SK-N-SH (cell line): Measurements from ENCODE around the gene ZNF605. TPM values are rescaled to one million over a fixed set of nuclear protein-coding genes. Genes with fewer than 3 reads are reported as not detected.

Experiments used
- CTCF ChIA-PET: fragments of 300-600, 350-600 bp; formaldehyde crosslinking; extraction: SDS; loops from one replicate; lab custom pipeline; 2021; lab: Yijun Ruan, JAX
- POLR2A ChIA-PET: fragments of 350-600 bp; sonication (Branson Sonifier 250); formaldehyde crosslinking; extraction: SDS; loops from one replicate; lab custom pipeline; 2020; ENCODE audit warnings: antibody characterized with exemption, inconsistent platforms; lab: Yijun Ruan, JAX
- DNase-seq: peaks from one replicate; pipeline ENCODE4 v3.0.0; 2012
- H2AFZ ChIP-seq: fragments of 200-600 bp; sonication (generic); 2 replicates; pipeline ENCODE4 v1.8.1; 2016; ENCODE audit warnings: antibody characterized with exemption, mild to moderate bottlenecking, low read depth
- H3F3A ChIP-seq: fragments of 200-600 bp; sonication (generic); replicated peaks from 2 replicates; pipeline ENCODE3; 2016; ENCODE audit warnings: antibody characterized with exemption, mild to moderate bottlenecking; ENCODE audit not compliant: insufficient read depth
- H3K27ac ChIP-seq, 2 experiments: fragments of 200-500 bp in 1 of 2; fragments of 200-600 bp in 1 of 2; sonication (Bioruptor generic) in 1 of 2; sonication (generic), shearing (Covaris generic) in 1 of 2; 2 replicates each; pipeline versions ENCODE4 v1.5.1 to v1.6.1; 2014 to 2016; ENCODE audit warnings: low read depth in 2 of 2, inconsistent platforms in 1 of 2, low read length in 1 of 2, mild to moderate bottlenecking in 1 of 2, mixed read lengths in 1 of 2
- H3K27me3 ChIP-seq: fragments of 200-600 bp; sonication (generic), shearing (Covaris generic); 2 replicates; pipeline ENCODE4 v1.6.1; 2016; ENCODE audit warnings: mixed run types; ENCODE audit not compliant: insufficient read depth
- H3K36me3 ChIP-seq, 2 experiments: fragments of 200-500 bp in 1 of 2; fragments of 200-600 bp in 1 of 2; sonication (Bioruptor generic) in 1 of 2; sonication (generic) in 1 of 2; replicated peaks in 1 of 2; 2 replicates each; pipeline versions ENCODE3 to v1.5.1; 2014 to 2016; ENCODE audit warnings: low read length in 1 of 2, mild to moderate bottlenecking in 1 of 2; ENCODE audit not compliant: insufficient read depth in 2 of 2, control insufficient read depth in 1 of 2
- H3K4me1 ChIP-seq, 2 experiments: fragments of 200-500 bp in 1 of 2; fragments of 200-600 bp in 1 of 2; sonication (Bioruptor generic) in 1 of 2; sonication (generic), shearing (Covaris generic) in 1 of 2; 2 replicates each; pipeline versions ENCODE4 v1.5.1 to v1.6.1; 2014 to 2016; ENCODE audit warnings: low read depth in 1 of 2, low read length in 1 of 2, mixed run types in 1 of 2; ENCODE audit not compliant: insufficient read depth in 2 of 2, control insufficient read depth in 1 of 2
- H3K4me2 ChIP-seq: fragments of 200-600 bp; sonication (generic), shearing (Covaris generic); 2 replicates; pipeline ENCODE4 v1.6.1; 2017; ENCODE audit warnings: mixed run types
- H3K4me3 ChIP-seq, 2 experiments: fragments of 200-500 bp in 1 of 2; fragments of 200-600 bp in 1 of 2; sonication (Bioruptor generic) in 1 of 2; sonication (generic), shearing (Covaris generic) in 1 of 2; 2 replicates each; pipeline versions ENCODE4 v1.5.1 to v1.8.1; 2014 to 2016; ENCODE audit warnings: low read depth in 2 of 2, inconsistent platforms in 1 of 2, low read length in 1 of 2, mild to moderate bottlenecking in 1 of 2, mixed read lengths in 1 of 2, moderate library complexity in 1 of 2
- H3K79me2 ChIP-seq: fragments of 200-600 bp; sonication (generic); 2 replicates; pipeline ENCODE4 v1.8.1; 2017; ENCODE audit warnings: mild to moderate bottlenecking; ENCODE audit not compliant: insufficient read depth
- H3K9ac ChIP-seq: fragments of 200-600 bp; sonication (generic); 2 replicates; pipeline ENCODE4 v1.6.1; 2017; ENCODE audit warnings: mixed run types
- H3K9me2 ChIP-seq: fragments of 200-600 bp; sonication (generic); 2 replicates; pipeline ENCODE4 v1.6.1; 2017; ENCODE audit warnings: mixed run types
- H3K9me3 ChIP-seq: fragments of 200-600 bp; sonication (generic); 2 replicates; pipeline ENCODE4 v1.6.1; 2017; ENCODE audit warnings: mixed run types, mild to moderate bottlenecking, moderate library complexity
- H4K20me1 ChIP-seq: fragments of 200-600 bp; sonication (generic); 2 replicates; pipeline ENCODE4 v1.6.1; 2017; ENCODE audit warnings: mild to moderate bottlenecking, mixed run types; ENCODE audit not compliant: insufficient read depth
- ELF1 ChIP-seq: IDR thresholded peaks from 2 replicates; pipeline ENCODE4 v1.4.0; 2012
- EP300 ChIP-seq, 2 experiments: IDR thresholded peaks; 2 replicates each; pipeline versions ENCODE4 v1.4.0 to v1.6.1; 2012; ENCODE audit warnings: borderline replicate concordance in 1 of 2, low read depth in 1 of 2, low read length in 1 of 2
- EZH2phosphoT487 ChIP-seq: fragments of 200-600 bp; sonication (generic); IDR thresholded peaks from 2 replicates; pipeline ENCODE4 v1.6.1; 2017; ENCODE audit warnings: low read depth, mixed run types, mild to moderate bottlenecking, antibody characterized with exemption, moderate library complexity, borderline replicate concordance
- FOXJ3 ChIP-seq: sonication (generic); formaldehyde crosslinking; IDR thresholded peaks from 2 replicates; pipeline ENCODE4 v1.5.1; 2020; ENCODE audit warnings: mild to moderate bottlenecking, missing genetic modification reagents
- GATA2 ChIP-seq: sonication (generic); formaldehyde crosslinking; IDR thresholded peaks from 2 replicates; pipeline ENCODE4 v1.5.0; 2020; ENCODE audit warnings: mild to moderate bottlenecking, missing genetic modification reagents
- JUND ChIP-seq: IDR thresholded peaks from 2 replicates; pipeline ENCODE4 v1.4.0; 2012
- MEF2A ChIP-seq: IDR thresholded peaks from 2 replicates; pipeline ENCODE4 v1.4.0; 2012; ENCODE audit warnings: low read depth, borderline replicate concordance
- MXI1 ChIP-seq: IDR thresholded peaks from 2 replicates; pipeline ENCODE4 v1.6.1; 2012; ENCODE audit warnings: mild to moderate bottlenecking, low read depth, low read length, improper control_type of control experiment
- NFIC ChIP-seq: IDR thresholded peaks from 2 replicates; pipeline ENCODE4 v1.4.0; 2012; ENCODE audit warnings: borderline replicate concordance
- SMC3 ChIP-seq: IDR thresholded peaks from 2 replicates; pipeline ENCODE4 v1.6.1; 2012; ENCODE audit warnings: low read depth, low read length, improper control_type of control experiment
- TEAD4 ChIP-seq: IDR thresholded peaks from 2 replicates; pipeline ENCODE4 v1.4.0; 2012; ENCODE audit warnings: mild to moderate bottlenecking, borderline replicate concordance; ENCODE audit not compliant: insufficient read depth
- YY1 ChIP-seq: IDR thresholded peaks from 2 replicates; pipeline ENCODE4 v1.4.0; 2012; ENCODE audit warnings: low read depth, mild to moderate bottlenecking
- WGBS: methylation state at CpG from one replicate; pipeline ENCODE4 v1.1.6; 2017; ENCODE audit warnings: low lambda C conversion rate; 5-methylcytosine and 5-hydroxymethylcytosine counted together
- polyA plus RNA-seq, 3 experiments: library from polyadenylated mRNA; depleted of rRNA; stranded (reverse); fragments of >200 nt; gene quantifications; 2 replicates each; pipeline ENCODE4 v1.2.3, GENCODE V29; 2012
- TF ChIP-seq, protein P1 (sequence below): IDR thresholded peaks from 2 replicates; pipeline ENCODE4 v1.4.0; 2012; ENCODE audit warnings: low read depth
- TF ChIP-seq, protein P2 (sequence below): fragments of 200-600 bp; sonication (generic); IDR thresholded peaks from 2 replicates; pipeline ENCODE4 v1.6.1; 2017; ENCODE audit warnings: antibody characterized with exemption, mild to moderate bottlenecking, moderate library complexity
- TF ChIP-seq, protein P3 (sequence below): IDR thresholded peaks from 2 replicates; pipeline ENCODE4 v1.4.0; 2012; ENCODE audit warnings: low read depth, borderline replicate concordance
- TF ChIP-seq, protein P4 (sequence below): IDR thresholded peaks from 2 replicates; pipeline ENCODE4 v1.6.1; 2012; ENCODE audit warnings: mild to moderate bottlenecking, low read depth, low read length, moderate library complexity
- TF ChIP-seq, protein P5 (sequence below): fragments of 150-350 bp; IDR thresholded peaks from 2 replicates; pipeline ENCODE4 v1.6.1; 2017; ENCODE audit warnings: antibody characterized with exemption, low read length, low read depth, borderline replicate concordance
- TF ChIP-seq, protein P6 (sequence below): fragments of 150-350 bp; IDR thresholded peaks from 2 replicates; pipeline ENCODE4 v1.6.1; 2016; ENCODE audit warnings: mild to moderate bottlenecking, low read depth, low read length

ZNF605 gene
- polyA plus RNA-seq, 1 of the 3 experiments (the other 2 are of a cell fraction), result 4.0 TPM

DNA sequence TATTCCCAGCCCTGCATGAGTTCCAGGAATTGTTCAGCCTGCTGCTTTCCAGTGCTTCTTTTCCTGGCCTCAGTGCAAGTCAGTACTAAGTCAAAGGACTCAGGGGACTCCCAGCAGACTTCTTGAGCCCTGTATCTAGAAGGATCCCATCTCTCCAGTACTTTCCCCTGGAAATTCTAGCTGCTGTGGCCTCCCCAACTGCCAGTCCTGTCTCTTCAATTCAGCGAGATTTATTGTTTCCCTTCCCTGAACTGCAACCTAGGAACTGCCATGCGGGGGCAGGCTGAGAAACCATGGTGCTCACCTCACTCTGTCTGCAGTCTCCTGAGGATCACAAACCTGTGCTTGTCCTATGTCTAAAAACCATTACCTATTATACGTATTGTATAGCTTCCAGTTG is 31.8 kb downstream of the ZNF605 start:
- ChIA-PET POLR2A (no interaction called here), CTCF (interaction anchor here (0.5 to 0.6 kb wide), 2 partner anchors 15 to 38 kb away, joined by 3 read pairs; no protein-coding TSS in a partner anchor)
- WGBS, result 85% methylated on average over 3 of the region's 3 CpGs
- no peak overlapping the region for H3K27ac ChIP-seq
- H3K4me3 ChIP-seq, result no peak overlapping the region; a peak in 1 of 4 replicates
- no peaks in the 10 kb centered on the region for H4K20me1 ChIP-seq
- no peak for DNase-seq
- H3K27me3 ChIP-seq, result no peaks in the 10 kb centered on the region
- no peak overlapping the region for H3K4me2 ChIP-seq
- no peaks in the 10 kb centered on the region for H3K9me2 ChIP-seq
- peaks cover 64% of the 10 kb centered on the region for H3K9me3 ChIP-seq
- H3K79me2 ChIP-seq, result no peaks in the 10 kb centered on the region
- H3K4me1 ChIP-seq, result no peaks in the 10 kb centered on the region
- H3K9ac ChIP-seq, result no peak overlapping the region
- H2AFZ ChIP-seq, result no peak overlapping the region
- H3F3A ChIP-seq, result peaks cover 8% of the 10 kb centered on the region
- TF ChIP-seq SMC3 (no peak), JUND (no peak), FOXJ3 (CRISPR knock-in tag) (no peak), MXI1 (no peak), GATA2 (no peak), TEAD4 (no peak), MEF2A (no peak), EP300 (IDR thresholded peaks at IDR 0.05; ENCODE audit: borderline replicate concordance in 1 of 2, low read depth in 1 of 2, low read length in 1 of 2) (no peak), NFIC (no peak), YY1 (no peak), EZH2phosphoT487 (no peak), ELF1 (no peak)
- TF ChIP-seq, protein P1, sequence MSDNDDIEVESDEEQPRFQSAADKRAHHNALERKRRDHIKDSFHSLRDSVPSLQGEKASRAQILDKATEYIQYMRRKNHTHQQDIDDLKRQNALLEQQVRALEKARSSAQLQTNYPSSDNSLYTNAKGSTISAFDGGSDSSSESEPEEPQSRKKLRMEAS, result no peak
- TF ChIP-seq, protein P2, sequence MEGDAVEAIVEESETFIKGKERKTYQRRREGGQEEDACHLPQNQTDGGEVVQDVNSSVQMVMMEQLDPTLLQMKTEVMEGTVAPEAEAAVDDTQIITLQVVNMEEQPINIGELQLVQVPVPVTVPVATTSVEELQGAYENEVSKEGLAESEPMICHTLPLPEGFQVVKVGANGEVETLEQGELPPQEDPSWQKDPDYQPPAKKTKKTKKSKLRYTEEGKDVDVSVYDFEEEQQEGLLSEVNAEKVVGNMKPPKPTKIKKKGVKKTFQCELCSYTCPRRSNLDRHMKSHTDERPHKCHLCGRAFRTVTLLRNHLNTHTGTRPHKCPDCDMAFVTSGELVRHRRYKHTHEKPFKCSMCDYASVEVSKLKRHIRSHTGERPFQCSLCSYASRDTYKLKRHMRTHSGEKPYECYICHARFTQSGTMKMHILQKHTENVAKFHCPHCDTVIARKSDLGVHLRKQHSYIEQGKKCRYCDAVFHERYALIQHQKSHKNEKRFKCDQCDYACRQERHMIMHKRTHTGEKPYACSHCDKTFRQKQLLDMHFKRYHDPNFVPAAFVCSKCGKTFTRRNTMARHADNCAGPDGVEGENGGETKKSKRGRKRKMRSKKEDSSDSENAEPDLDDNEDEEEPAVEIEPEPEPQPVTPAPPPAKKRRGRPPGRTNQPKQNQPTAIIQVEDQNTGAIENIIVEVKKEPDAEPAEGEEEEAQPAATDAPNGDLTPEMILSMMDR, result no peak
- TF ChIP-seq, protein P3, sequence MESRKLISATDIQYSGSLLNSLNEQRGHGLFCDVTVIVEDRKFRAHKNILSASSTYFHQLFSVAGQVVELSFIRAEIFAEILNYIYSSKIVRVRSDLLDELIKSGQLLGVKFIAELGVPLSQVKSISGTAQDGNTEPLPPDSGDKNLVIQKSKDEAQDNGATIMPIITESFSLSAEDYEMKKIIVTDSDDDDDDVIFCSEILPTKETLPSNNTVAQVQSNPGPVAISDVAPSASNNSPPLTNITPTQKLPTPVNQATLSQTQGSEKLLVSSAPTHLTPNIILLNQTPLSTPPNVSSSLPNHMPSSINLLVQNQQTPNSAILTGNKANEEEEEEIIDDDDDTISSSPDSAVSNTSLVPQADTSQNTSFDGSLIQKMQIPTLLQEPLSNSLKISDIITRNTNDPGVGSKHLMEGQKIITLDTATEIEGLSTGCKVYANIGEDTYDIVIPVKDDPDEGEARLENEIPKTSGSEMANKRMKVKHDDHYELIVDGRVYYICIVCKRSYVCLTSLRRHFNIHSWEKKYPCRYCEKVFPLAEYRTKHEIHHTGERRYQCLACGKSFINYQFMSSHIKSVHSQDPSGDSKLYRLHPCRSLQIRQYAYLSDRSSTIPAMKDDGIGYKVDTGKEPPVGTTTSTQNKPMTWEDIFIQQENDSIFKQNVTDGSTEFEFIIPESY, result no peak
- TF ChIP-seq, protein P4, sequence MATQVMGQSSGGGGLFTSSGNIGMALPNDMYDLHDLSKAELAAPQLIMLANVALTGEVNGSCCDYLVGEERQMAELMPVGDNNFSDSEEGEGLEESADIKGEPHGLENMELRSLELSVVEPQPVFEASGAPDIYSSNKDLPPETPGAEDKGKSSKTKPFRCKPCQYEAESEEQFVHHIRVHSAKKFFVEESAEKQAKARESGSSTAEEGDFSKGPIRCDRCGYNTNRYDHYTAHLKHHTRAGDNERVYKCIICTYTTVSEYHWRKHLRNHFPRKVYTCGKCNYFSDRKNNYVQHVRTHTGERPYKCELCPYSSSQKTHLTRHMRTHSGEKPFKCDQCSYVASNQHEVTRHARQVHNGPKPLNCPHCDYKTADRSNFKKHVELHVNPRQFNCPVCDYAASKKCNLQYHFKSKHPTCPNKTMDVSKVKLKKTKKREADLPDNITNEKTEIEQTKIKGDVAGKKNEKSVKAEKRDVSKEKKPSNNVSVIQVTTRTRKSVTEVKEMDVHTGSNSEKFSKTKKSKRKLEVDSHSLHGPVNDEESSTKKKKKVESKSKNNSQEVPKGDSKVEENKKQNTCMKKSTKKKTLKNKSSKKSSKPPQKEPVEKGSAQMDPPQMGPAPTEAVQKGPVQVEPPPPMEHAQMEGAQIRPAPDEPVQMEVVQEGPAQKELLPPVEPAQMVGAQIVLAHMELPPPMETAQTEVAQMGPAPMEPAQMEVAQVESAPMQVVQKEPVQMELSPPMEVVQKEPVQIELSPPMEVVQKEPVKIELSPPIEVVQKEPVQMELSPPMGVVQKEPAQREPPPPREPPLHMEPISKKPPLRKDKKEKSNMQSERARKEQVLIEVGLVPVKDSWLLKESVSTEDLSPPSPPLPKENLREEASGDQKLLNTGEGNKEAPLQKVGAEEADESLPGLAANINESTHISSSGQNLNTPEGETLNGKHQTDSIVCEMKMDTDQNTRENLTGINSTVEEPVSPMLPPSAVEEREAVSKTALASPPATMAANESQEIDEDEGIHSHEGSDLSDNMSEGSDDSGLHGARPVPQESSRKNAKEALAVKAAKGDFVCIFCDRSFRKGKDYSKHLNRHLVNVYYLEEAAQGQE, result no peak
- TF ChIP-seq, protein P5, sequence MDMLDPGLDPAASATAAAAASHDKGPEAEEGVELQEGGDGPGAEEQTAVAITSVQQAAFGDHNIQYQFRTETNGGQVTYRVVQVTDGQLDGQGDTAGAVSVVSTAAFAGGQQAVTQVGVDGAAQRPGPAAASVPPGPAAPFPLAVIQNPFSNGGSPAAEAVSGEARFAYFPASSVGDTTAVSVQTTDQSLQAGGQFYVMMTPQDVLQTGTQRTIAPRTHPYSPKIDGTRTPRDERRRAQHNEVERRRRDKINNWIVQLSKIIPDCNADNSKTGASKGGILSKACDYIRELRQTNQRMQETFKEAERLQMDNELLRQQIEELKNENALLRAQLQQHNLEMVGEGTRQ, result no peak
- TF ChIP-seq, protein P6, sequence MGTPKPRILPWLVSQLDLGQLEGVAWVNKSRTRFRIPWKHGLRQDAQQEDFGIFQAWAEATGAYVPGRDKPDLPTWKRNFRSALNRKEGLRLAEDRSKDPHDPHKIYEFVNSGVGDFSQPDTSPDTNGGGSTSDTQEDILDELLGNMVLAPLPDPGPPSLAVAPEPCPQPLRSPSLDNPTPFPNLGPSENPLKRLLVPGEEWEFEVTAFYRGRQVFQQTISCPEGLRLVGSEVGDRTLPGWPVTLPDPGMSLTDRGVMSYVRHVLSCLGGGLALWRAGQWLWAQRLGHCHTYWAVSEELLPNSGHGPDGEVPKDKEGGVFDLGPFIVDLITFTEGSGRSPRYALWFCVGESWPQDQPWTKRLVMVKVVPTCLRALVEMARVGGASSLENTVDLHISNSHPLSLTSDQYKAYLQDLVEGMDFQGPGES, result no peak
- peaks cover 6 to 27% of the 10 kb centered on the region in 2 experiments for H3K36me3 ChIP-seq
